Glutamatergic neuron (in vitro differentiated cells): ENCODE measurements around the gene ATF4. TPM values are rescaled to one million over a fixed set of nuclear protein-coding genes. Genes with fewer than 3 reads are reported as not detected.

Source experiments
- DNase-seq: peaks from one replicate; pipeline ENCODE4 v3.0.0; 2022
- H3K27ac Mint-ChIP-seq: one replicate; pipeline ENCODE4 v1.8.0; 2020; ENCODE audit warnings: mild to moderate bottlenecking, mixed read lengths, inconsistent platforms; ENCODE audit not compliant: unreplicated experiment
- H3K27me3 Mint-ChIP-seq: one replicate; pipeline ENCODE4 v1.8.0; 2020; ENCODE audit warnings: mild to moderate bottlenecking, moderate library complexity, mixed read lengths, inconsistent platforms; ENCODE audit not compliant: unreplicated experiment
- H3K36me3 Mint-ChIP-seq: one replicate; pipeline ENCODE4 v1.8.0; 2020; ENCODE audit warnings: mild to moderate bottlenecking, mixed read lengths, inconsistent platforms; ENCODE audit not compliant: unreplicated experiment
- H3K4me1 Mint-ChIP-seq: one replicate; pipeline ENCODE4 v1.8.0; 2020; ENCODE audit warnings: mild to moderate bottlenecking, low read depth, mixed read lengths, inconsistent platforms; ENCODE audit not compliant: unreplicated experiment
- H3K4me3 Mint-ChIP-seq: one replicate; pipeline ENCODE4 v1.8.0; 2020; ENCODE audit warnings: mild to moderate bottlenecking, mixed read lengths, inconsistent platforms; ENCODE audit not compliant: unreplicated experiment
- H3K9me3 Mint-ChIP-seq: one replicate; pipeline ENCODE4 v1.8.0; 2020; ENCODE audit warnings: mild to moderate bottlenecking, moderate library complexity, mixed read lengths, inconsistent platforms; ENCODE audit not compliant: unreplicated experiment
- total RNA-seq: library from RNA; stranded (reverse); fragmentation: NEBNext Ultra II Directional; extraction: Animal tissue kit (Norgen Biotek cat#: 25700); gene quantifications from one replicate; pipeline ENCODE4 v1.2.1, GENCODE V29; 2021; ENCODE audit not compliant: unreplicated experiment
- TF ChIP-seq, protein P1 (sequence below): fragments of 200-600 bp; sonication (generic); IDR thresholded peaks from one replicate; pipeline ENCODE4 v1.5.0; 2021; ENCODE audit not compliant: partially characterized antibody, unreplicated experiment

The ATF4 gene
- total RNA-seq, 1 donor from 2014 or later, result 509 TPM

DNA sequence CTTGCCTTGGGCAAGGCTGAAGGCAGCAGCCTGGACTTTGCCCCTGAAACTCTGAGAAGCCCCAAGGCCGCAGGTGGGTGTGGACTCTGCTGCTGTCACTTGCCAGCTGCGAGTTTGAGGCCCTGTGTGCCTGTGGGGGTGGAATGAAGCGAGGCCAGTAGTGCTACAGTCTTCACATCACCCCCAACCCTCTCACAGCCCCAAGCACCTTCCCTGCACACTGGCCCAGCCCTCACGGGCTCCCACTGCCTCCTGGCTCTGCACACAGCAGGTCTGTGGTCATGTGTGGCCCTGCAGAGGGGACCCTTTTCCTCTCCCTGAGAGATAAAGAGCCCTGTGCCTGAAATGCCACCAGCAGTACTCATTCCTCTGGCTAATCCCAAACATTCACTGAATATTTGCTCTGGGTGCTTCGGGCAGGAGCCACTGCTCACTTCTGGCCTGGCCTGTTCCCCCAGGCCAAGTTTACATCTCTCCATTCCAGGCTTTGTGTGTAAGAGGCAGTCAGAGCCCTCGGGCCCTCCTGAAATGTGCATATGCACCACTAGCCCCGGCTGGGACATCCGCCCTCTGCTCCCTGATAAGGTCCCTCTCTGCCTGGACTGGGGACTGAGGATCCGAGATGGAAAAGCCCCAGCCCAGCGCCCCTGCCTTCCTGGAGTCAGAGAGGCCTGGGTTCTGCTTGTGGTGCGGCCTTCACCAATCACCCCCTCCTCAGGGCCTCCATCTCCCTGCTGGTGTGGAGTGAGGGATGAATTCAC lies 45.8 kb upstream of the ATF4 start:
- H3K27me3 Mint-ChIP-seq, result peaks cover under 1% of the 10 kb centered on the region
- peaks cover 41% of the 10 kb centered on the region for H3K4me1 Mint-ChIP-seq
- TF ChIP-seq, protein P1, sequence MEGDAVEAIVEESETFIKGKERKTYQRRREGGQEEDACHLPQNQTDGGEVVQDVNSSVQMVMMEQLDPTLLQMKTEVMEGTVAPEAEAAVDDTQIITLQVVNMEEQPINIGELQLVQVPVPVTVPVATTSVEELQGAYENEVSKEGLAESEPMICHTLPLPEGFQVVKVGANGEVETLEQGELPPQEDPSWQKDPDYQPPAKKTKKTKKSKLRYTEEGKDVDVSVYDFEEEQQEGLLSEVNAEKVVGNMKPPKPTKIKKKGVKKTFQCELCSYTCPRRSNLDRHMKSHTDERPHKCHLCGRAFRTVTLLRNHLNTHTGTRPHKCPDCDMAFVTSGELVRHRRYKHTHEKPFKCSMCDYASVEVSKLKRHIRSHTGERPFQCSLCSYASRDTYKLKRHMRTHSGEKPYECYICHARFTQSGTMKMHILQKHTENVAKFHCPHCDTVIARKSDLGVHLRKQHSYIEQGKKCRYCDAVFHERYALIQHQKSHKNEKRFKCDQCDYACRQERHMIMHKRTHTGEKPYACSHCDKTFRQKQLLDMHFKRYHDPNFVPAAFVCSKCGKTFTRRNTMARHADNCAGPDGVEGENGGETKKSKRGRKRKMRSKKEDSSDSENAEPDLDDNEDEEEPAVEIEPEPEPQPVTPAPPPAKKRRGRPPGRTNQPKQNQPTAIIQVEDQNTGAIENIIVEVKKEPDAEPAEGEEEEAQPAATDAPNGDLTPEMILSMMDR, result no peak
- H3K27ac Mint-ChIP-seq, result peak overlapping the region; percentile 48
- H3K9me3 Mint-ChIP-seq, result no peaks in the 10 kb centered on the region
- no peak for DNase-seq
- H3K4me3 Mint-ChIP-seq, result no peak overlapping the region
- no peaks in the 10 kb centered on the region for H3K36me3 Mint-ChIP-seq

DNA sequence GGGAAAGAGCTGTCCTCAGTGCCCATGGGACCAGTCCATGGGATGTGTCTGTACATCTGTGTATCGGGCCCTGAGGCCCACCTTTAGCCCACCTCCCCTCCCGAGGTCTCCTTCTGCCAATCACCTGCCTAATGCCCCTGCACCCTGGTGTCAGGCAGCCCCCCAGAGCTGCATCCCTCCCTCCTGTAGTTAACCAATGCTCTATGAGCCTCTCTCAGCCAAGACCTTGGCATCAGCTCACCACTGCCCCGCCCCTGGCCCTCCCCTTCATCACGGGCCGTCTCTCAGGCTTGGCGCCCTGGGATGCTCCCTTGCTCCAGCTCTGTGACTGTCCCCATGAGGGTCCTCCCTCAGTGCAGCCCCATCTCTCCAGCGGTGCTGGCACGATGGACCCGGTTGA lies 45.0 kb upstream of the ATF4 start:
- no peaks in the 10 kb centered on the region for H3K36me3 Mint-ChIP-seq
- H3K27me3 Mint-ChIP-seq, result peaks cover 2% of the 10 kb centered on the region
- DNase-seq, result no peak
- peak overlapping the region; percentile 21 for H3K4me3 Mint-ChIP-seq
- no peak overlapping the region for H3K27ac Mint-ChIP-seq
- TF ChIP-seq, protein P1, result no peak
- H3K9me3 Mint-ChIP-seq, result no peaks in the 10 kb centered on the region
- H3K4me1 Mint-ChIP-seq, result peaks cover 36% of the 10 kb centered on the region

DNA sequence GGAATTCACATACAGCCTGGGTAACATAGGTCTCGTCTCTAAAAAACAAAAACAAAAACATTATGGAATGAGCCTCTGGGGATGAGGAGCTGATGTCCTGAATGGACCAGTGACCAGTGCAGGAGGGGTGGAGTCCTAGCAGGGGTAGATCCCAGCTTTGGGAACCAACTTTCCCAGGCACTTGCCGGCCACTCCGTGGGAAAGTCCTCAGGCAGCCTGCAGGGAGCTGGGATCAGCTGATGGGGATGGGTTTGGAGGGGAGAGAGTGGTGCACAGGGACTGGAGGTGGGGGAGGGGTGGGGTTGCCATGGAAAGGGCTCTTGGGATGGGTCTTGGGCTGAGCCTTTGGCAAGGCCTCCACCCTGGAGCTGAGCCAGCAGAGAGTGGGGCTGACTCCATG lies 44.5 kb upstream of the ATF4 start:
- H3K9me3 Mint-ChIP-seq, result no peaks in the 10 kb centered on the region
- peaks cover 3% of the 10 kb centered on the region for H3K27me3 Mint-ChIP-seq
- peak; percentile 56 for DNase-seq
- H3K36me3 Mint-ChIP-seq, result no peaks in the 10 kb centered on the region
- peak overlapping the region; percentile 38 for H3K27ac Mint-ChIP-seq
- peak overlapping the region; percentile 21 for H3K4me3 Mint-ChIP-seq
- TF ChIP-seq, protein P1, result no peak
- peaks cover 31% of the 10 kb centered on the region for H3K4me1 Mint-ChIP-seq

DNA sequence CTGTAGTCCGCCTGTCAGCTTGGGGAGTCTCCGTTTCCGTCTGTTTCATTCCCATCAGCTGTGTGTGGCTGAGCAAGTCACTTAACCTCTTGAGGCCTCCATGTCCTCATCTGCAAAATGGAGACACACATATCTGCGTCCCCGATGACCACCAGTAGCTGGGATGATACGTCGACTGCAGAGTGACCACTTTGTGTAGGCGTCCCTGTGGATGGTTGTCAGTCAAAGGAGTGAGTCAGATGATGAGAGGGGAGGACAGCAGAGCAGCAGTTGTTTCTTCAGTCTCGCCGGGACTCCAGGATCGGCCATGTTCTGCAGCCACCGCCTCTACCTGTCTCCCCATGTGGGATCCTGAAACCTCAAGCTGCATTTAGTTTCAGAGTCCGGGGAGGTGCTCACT lies 43.7 kb upstream of the ATF4 start:
- Mint-ChIP-seq H3K4me3 (no peak overlapping the region), H3K27me3 (peaks cover 5% of the 10 kb centered on the region), H3K36me3 (no peaks in the 10 kb centered on the region), H3K9me3 (no peaks in the 10 kb centered on the region), H3K27ac (peak overlapping the region; percentile 43), H3K4me1 (peaks cover 29% of the 10 kb centered on the region)
- DNase-seq, result no peak
- TF ChIP-seq, protein P1, result no peak

DNA sequence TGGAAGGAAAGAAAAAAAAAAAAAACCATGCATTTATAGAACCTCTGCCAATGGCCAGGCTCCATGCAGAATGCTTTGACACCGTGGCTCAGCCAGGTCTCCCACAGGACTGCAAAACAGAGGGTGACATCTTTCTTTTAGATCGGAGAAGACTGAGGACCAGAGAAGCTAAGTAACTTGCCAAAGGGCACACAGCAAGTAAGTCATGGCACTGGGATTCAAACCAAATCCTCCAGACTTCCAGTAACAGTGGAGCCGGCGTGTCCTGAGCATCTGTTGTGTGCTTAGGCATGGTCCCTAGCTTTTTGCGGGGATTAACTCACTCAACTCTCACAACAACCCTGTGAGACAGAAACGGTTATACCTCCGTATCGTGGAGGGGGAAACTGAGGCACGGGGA lies 42.8 kb upstream of the ATF4 start:
- Mint-ChIP-seq H3K4me1 (peaks cover 26% of the 10 kb centered on the region), H3K36me3 (no peaks in the 10 kb centered on the region), H3K9me3 (peaks cover 2% of the 10 kb centered on the region), H3K27me3 (peaks cover 5% of the 10 kb centered on the region), H3K4me3 (no peak overlapping the region), H3K27ac (no peak overlapping the region)
- TF ChIP-seq, protein P1, result no peak
- no peak for DNase-seq
